Measurements from ENCODE around the gene ST6GAL2.

Gene ST6GAL2

GRCh38 chr2:106830191-106830590 is 55.8 kb downstream of the ST6GAL2 start:
- DNase-seq (ENCODE audit: low spot score) (no peak), FAIRE-seq (no peak)

DNA sequence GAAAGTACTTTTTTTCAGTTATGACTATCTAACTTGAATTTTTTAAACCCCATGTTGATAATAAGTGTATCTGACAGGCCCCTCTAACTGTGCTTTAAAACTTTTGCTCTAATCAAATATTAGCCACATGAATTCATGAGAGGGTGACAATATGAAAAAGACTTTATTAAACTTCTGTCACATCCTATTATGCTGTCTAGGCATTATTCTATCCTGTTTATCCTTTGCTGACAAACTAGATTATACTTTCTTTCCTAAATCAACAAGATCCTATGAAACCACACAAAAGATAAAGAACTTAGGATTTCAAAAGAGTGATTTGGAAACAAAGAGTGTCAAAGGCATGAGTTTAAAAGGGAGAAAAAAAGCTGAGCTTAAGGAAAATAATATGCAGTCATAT is 57.8 kb downstream of the ST6GAL2 start:
- FAIRE-seq = no peak
- DNase-seq (ENCODE audit: low spot score) = no peak

GRCh38 chr2:106827158-106827557 is 58.8 kb downstream of the ST6GAL2 start:
- no peak for FAIRE-seq

DNA sequence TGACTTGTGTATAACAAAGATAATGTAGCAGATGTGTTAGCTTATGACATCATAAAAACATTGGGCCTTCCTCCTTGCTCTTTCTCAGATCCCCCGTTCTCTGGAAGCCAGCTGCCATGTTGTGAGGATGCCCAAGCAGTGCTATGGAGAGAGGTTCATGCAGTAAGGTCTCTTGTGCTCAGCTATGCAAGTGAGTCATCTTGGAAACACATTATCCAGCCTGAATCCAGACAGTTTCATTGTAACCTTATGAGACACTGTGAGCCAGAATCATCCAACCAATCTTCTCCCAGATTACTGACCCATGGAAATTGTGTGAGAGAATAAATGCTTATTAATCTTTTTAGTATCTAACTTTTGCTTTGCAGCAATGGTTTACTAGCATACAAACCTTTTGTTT is 60.8 kb downstream of the ST6GAL2 start:
- no peak for DNase-seq (ENCODE audit: low spot score)
- FAIRE-seq = no peak

More at GRCh38 chr2:106827158-106827557, 58.8 kb downstream of the ST6GAL2 start:
- peak; percentile 50 for DNase-seq (ENCODE audit: low spot score)

DNA sequence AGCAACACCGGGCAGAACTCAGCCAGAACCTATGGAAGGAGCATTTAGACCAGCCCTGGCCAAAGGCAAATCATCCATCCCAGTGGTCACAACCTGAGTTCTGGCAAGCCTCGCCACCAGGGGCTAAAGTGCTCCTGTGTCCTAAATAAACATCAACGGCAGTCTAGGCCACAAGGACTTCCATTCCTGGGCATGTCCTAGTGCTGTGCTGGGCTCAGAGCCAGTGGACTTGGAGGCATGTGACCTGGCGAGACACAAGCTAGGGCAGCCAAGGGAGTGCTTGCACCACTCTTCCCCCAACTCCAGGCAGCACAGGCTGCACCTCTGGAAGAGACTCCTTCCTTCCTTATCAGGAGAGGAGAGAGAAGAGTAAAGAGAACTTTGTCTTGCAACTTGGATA is 69.0 kb downstream of the ST6GAL2 start:
- no peak for DNase-seq (ENCODE audit: low spot score)

GRCh38 chr2:106812841-106813240 is 73.1 kb downstream of the ST6GAL2 start:
- FAIRE-seq (no peak), DNase-seq (ENCODE audit: low spot score) (no peak)

More for the DNA sequence above, 69.0 kb downstream of the ST6GAL2 start:
- FAIRE-seq = peak; percentile 82

GRCh38 chr2:106812383-106812782 is 73.6 kb downstream of the ST6GAL2 start:
- FAIRE-seq (no peak), DNase-seq (ENCODE audit: low spot score) (no peak)

DNA sequence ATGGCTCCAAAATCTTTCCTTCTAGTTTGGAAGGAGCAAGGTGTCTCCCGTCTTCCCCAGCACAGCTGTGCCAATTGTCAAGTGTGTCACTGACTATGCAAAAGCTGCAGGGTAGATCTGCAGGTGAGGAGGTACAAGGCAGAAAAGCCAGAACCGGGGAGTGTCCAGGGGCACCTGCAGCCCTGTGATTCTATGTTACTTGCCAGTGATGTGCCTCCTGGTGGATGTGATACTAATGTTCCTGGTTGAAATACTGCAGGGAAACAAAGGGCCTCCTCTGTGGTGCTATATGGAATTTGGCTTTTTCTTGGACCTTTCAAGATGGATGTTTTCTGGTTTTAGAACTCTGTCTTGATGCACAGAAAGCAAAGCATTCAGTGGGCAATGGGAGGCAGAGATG is 80.3 kb downstream of the ST6GAL2 start:
- FAIRE-seq = no peak

GRCh38 chr2:106804161-106804560 is 81.8 kb downstream of the ST6GAL2 start:
- no peak for DNase-seq (ENCODE audit: low spot score)
- FAIRE-seq = no peak

More for the DNA sequence above, 80.3 kb downstream of the ST6GAL2 start:
- DNase-seq (ENCODE audit: low spot score) = no peak

GRCh38 chr2:106800976-106801655 is 84.9 kb downstream of the ST6GAL2 start:
- FAIRE-seq = no peak

DNA sequence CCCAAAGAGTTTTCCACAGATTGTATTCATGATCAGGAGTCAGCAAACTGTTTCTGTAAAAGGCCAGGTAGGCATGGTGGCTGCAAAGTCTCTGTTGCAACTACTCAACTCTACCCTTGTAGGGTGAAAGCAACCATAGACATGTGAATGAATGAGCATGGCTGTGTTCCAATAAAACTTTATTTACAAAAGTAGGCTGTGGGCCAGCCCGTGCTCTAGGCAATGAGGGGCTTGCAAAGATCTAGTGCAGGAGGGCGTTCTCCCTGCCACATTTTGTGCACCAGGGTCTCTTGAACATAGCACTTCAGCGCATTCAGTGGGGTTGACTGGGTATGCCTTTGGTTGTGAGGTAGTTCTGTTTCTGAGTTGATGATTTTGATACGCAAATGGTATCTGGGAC is 85.8 kb downstream of the ST6GAL2 start:
- no peak for DNase-seq (ENCODE audit: low spot score)
- no peak for FAIRE-seq

More at GRCh38 chr2:106800976-106801655, 84.9 kb downstream of the ST6GAL2 start:
- DNase-seq (ENCODE audit: low spot score) = no peak

- DNase-seq (ENCODE audit: low spot score) = no peak
- no peak for FAIRE-seq
Measured at GRCh38 chr2:106798826-106799552, 87.0 kb downstream of the ST6GAL2 start.

- FAIRE-seq (no peak), DNase-seq (ENCODE audit: low spot score) (no peak)
Measured at GRCh38 chr2:106797494-106797893, 88.5 kb downstream of the ST6GAL2 start.

- FAIRE-seq (no peak), DNase-seq (ENCODE audit: low spot score) (no peak)
Measured at GRCh38 chr2:106792671-106793070, 93.3 kb downstream of the ST6GAL2 start.

DNA sequence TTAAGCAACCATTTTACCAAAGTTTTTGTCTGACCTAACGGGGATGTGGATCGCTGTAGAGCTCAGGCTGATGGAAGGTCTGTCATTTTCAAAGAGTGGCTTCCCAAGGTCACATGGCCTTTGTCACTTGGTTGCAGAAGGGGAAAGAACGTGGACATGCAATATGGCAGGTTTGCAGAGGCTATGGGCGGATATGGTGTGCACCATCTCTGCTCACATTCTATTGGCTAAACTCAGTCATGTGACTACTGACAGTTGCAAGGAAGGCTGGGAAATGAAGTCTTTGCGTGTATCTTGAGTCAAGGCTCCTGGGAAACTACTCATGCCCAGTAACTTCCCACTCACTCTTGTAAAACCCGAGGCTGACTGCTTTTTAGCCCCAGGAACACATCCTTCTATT is 96.8 kb downstream of the ST6GAL2 start:
- no peak for FAIRE-seq
- no peak for DNase-seq (ENCODE audit: low spot score)

DNA sequence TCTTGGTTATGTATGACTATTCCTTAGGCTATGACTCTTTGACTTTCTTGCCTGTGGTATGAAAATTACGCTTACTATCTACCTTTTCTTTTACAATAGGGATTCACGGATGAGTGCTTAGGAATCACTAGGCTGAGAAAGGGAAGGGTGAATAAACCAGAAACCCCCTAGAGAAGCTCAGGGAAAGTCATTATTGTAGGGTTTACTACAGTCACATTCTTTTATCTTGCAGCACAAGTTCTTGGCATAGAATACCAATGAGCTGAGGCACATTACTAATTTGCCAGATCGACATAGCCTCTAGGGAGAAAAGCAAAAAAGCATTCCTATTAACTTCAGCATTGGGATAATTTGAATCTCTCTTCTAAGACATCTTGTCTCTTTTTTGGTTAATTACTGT is 103.3 kb downstream of the ST6GAL2 start:
- DNase-seq (ENCODE audit: low spot score) (no peak), FAIRE-seq (no peak)

DNA sequence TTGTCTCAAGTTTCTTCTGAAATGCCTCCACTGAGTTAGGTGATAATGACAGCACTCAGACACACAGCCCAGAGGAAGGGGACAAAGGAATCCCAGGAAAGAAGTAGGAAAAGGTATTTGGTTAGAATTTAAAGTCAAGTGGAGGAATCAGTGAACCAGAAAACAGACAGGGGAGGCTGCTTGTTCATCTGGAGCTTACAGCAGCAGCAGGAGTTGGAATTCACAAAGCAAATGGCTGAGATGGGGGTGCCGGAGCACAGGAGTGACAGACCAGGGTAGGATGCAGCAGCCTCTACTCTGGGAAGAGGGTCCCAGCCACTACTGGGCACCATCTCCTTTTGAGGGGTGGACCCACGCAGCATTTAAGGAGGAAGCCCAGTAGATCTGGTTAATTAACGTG is 104.8 kb downstream of the ST6GAL2 start:
- no peak for DNase-seq (ENCODE audit: low spot score)

GRCh38 chr2:106771811-106772210 is 114.2 kb downstream of the ST6GAL2 start:
- FAIRE-seq (no peak), DNase-seq (ENCODE audit: low spot score) (no peak)

More for the DNA sequence above, 104.8 kb downstream of the ST6GAL2 start:
- no peak for FAIRE-seq

DNA sequence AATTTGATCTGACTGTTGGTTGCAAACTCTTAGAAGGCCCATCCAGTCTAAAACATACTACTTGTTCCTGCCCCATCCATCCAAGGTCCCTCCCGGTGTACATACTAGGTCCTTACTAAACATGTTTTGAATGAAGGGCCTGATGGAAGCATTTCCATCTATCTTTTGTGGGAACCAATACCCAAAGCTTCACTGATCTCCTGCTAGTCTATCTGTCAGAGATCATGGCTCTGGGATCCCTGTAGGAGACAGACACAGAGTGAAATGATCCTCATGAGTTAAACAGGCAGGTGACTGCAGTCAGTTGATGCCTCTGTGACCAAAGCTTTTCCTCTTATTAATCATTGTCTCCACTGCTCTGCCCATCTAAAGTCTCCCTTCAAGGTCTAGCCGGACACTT is 115.0 kb downstream of the ST6GAL2 start:
- FAIRE-seq (no peak), DNase-seq (ENCODE audit: low spot score) (no peak)

DNA sequence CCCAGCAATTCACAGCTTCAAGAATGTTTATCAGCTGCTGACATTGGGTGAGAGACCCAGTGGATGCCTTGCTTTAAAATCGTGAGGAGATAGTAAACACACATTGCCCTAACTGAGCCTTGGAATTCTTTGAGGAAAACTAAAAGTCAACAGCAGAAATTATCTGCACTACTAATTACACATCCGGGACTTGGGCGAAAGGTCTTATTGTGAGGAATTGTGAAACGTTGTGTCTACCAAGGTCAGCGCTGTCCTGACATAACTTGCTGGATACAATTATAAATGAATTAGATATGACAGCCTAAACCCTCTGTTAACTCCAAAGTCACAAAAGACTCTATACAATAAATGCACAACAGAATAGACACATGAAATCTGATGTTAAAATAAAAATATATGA is 121.4 kb downstream of the ST6GAL2 start:
- DNase-seq (ENCODE audit: low spot score) (no peak), FAIRE-seq (no peak)

DNA sequence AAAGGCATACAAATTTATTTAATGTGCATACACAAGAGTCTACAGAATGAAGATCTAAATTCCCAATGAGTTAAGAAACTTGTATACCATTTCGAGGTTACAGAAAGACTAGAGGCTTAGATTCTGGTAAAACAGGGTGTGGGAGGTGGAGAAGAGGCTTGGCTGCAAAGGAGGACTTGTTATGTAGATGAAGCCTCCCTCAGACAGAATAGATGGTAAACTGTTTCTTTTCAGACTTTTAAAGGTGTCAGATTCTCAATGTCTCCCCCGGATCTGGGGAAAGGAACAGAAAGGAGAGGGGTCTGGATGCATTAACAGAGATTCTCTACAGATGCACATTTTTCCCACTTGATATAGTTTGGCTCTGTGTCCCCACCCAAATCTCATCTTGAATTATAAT is 126.0 kb downstream of the ST6GAL2 start:
- FAIRE-seq = no peak
- DNase-seq (ENCODE audit: low spot score) = no peak

DNA sequence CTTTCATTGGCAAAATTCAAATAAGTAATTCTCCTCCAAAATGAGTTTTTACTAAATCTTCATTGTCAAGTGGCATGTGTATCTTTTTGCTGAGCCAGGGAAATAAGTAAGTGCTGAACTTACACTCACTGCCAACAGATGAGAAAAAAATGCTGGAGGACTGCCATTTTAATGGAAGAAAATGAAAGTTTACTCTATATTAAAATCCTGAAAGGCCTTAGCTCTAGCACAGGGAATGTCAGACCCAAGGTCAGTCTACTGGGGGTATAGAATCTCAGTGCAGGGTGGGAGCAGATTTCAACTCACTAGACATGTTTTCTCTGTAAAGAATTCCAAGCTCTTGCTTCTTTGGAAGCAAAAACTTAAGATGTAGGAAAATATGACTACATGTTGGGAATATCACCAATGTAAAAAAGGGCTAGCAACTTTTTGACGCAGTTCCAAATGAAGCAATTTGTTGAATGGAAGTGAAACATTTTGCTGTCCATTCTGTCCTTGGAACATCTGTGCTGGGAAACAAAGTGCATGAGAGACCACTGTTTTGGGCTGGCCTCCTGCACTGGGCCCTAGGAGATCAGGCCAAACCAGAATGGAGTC is 127.0 kb downstream of the ST6GAL2 start:
- FAIRE-seq (no peak), DNase-seq (ENCODE audit: low spot score) (no peak)

Measured in urothelium cell line (cell line).